NB4 (cell line): ENCODE measurements around the gene TJP1.

Experiments used
- DNase-seq: peaks from one replicate; pipeline ENCODE4 v3.0.0; 2010; ENCODE audit warnings: low read depth
- H3K4me3 ChIP-seq: one replicate; pipeline ENCODE4 v1.5.1; 2011; ENCODE audit warnings: mild to moderate bottlenecking, low read depth, low read length, moderate library complexity
- CTCF ChIP-seq: IDR thresholded peaks from one replicate; pipeline ENCODE4 v1.5.1; 2012; ENCODE audit warnings: low read depth, low read length
- MAX ChIP-seq: IDR thresholded peaks from 2 replicates; pipeline ENCODE4 v1.6.1; 2011; ENCODE audit warnings: low read depth, low read length
- MYC ChIP-seq: IDR thresholded peaks from 2 replicates; pipeline ENCODE4 v1.6.1; 2011; ENCODE audit warnings: low read depth, low read length
- POLR2A ChIP-seq: IDR thresholded peaks from 2 replicates; pipeline ENCODE4 v1.6.1; 2011; ENCODE audit warnings: mild to moderate bottlenecking; ENCODE audit not compliant: insufficient read length; ENCODE audit errors: extremely low read depth

The TJP1 gene

DNA sequence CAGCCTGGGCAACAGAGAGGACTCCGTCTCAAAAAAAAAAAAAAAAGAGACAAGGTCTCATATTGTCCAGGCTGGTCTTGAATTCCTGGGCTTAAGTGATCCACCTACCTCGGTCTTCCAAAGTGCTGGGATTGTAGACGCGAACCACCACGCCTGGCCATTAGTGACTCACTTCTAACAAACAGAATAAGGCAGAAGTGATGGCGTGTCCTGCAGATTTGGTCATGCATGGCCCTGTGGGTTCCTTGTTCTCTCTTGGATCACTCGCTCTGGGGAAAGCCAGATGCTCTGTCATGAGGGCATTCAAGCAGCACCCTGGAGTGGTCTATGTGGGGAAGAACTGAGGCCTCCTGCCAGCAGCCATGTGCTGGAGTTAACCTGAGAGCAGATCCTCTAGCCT, 27.4 kb upstream of the TJP1 start:
- H3K4me3 ChIP-seq, result no peak overlapping the region
- TF ChIP-seq POLR2A, result no peak
- no peak for TF ChIP-seq MAX
- no peak for TF ChIP-seq MYC
- TF ChIP-seq CTCF, result no peak
- no peak for DNase-seq

DNA sequence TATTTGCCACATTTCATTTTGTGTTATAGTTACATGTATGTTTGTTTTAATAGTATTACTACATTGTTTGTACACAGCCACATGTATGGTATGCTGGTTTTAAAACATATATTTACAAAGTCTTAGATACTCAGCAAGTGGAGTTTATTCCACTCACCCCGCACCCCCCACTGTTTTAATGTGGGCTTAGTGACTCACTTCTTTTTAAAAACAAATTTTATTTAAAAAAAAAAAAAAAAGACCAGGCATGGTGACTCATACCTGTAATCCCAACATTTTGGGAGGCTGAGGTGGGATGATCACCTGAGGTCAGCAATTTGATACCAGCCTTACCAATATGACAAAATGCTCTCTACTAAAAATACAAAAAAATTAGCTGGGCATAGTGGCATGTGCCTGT, 26.9 kb upstream of the TJP1 start:
- no peak for DNase-seq
- no peak for TF ChIP-seq MAX
- no peak for TF ChIP-seq POLR2A
- no peak for TF ChIP-seq CTCF
- TF ChIP-seq MYC, result no peak
- H3K4me3 ChIP-seq, result no peak overlapping the region

GRCh38 chr15:29844290-29844903, 22.1 kb upstream of the TJP1 start:
- H3K4me3 ChIP-seq, result no peak overlapping the region
- no peak for TF ChIP-seq MAX
- TF ChIP-seq POLR2A, result no peak
- TF ChIP-seq MYC, result no peak
- TF ChIP-seq CTCF, result no peak
- no peak for DNase-seq

GRCh38 chr15:29842290-29842689, 20.0 kb upstream of the TJP1 start:
- no peak for DNase-seq
- TF ChIP-seq CTCF (no peak), MAX (no peak), POLR2A (no peak), MYC (no peak)
- no peak overlapping the region for H3K4me3 ChIP-seq

- TF ChIP-seq CTCF (no peak), POLR2A (no peak), MAX (no peak), MYC (no peak)
- no peak overlapping the region for H3K4me3 ChIP-seq
- no peak for DNase-seq
Observed at GRCh38 chr15:29840926-29841325, 18.7 kb upstream of the TJP1 start.

GRCh38 chr15:29840054-29840453, 17.8 kb upstream of the TJP1 start:
- TF ChIP-seq MAX (no peak), POLR2A (no peak), CTCF (no peak), MYC (no peak)
- no peak overlapping the region for H3K4me3 ChIP-seq
- no peak for DNase-seq
